Measurements from ENCODE around the gene CLIP1. TPM values are rescaled to one million over a fixed set of nuclear protein-coding genes. Genes with fewer than 3 reads are reported as not detected.

The CLIP1 gene
- polyA plus RNA-seq, 1 of the 3 experiments (the other 2 are of a cell fraction): 33.9 TPM

GRCh38 chr12:122411537-122411936 is 10.9 kb downstream of the CLIP1 start (continued):
- TF ChIP-seq, protein P1, sequence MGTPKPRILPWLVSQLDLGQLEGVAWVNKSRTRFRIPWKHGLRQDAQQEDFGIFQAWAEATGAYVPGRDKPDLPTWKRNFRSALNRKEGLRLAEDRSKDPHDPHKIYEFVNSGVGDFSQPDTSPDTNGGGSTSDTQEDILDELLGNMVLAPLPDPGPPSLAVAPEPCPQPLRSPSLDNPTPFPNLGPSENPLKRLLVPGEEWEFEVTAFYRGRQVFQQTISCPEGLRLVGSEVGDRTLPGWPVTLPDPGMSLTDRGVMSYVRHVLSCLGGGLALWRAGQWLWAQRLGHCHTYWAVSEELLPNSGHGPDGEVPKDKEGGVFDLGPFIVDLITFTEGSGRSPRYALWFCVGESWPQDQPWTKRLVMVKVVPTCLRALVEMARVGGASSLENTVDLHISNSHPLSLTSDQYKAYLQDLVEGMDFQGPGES (IDR thresholded peaks at IDR 0.05; ENCODE audit: low read depth, low read length): no peak
- TF ChIP-seq FOSL2 (IDR thresholded peaks at IDR 0.05; ENCODE audit: borderline replicate concordance, low read depth): no peak

GRCh38 chr12:122407208-122407607 is 15.3 kb downstream of the CLIP1 start:
- H3K27me3 ChIP-seq (ENCODE audit: insufficient read depth): no peaks in the 10 kb centered on the region
- peaks cover 0 to 17% of the 10 kb centered on the region in 2 experiments; a peak in 1 of 4 replicates for H3K4me1 ChIP-seq (ENCODE audit: control insufficient read depth in 1 of 2, insufficient read depth in 2 of 2, low read depth in 1 of 2, low read length in 1 of 2)
- H3K36me3 ChIP-seq (replicated peaks in 1 of 2; ENCODE audit: control insufficient read depth in 1 of 2, insufficient read depth in 2 of 2, low read length in 1 of 2): peaks cover 0 to 4% of the 10 kb centered on the region in 2 experiments
- H3K4me3 ChIP-seq (ENCODE audit: low read depth in 2 of 2, low read length in 1 of 2): no peak overlapping the region
- H3K4me2 ChIP-seq: no peak overlapping the region
- H3K9me3 ChIP-seq: no peaks in the 10 kb centered on the region
- WGBS (ENCODE audit: low lambda C conversion rate): 100% methylated on average over 1 of the region's 3 CpGs
- peaks cover 2% of the 10 kb centered on the region for H3F3A ChIP-seq (replicated peaks; ENCODE audit: insufficient read depth)
- no peak overlapping the region for H2AFZ ChIP-seq (ENCODE audit: low read depth)
- no peaks in the 10 kb centered on the region for H4K20me1 ChIP-seq (ENCODE audit: insufficient read depth)
- TF ChIP-seq, protein P2, sequence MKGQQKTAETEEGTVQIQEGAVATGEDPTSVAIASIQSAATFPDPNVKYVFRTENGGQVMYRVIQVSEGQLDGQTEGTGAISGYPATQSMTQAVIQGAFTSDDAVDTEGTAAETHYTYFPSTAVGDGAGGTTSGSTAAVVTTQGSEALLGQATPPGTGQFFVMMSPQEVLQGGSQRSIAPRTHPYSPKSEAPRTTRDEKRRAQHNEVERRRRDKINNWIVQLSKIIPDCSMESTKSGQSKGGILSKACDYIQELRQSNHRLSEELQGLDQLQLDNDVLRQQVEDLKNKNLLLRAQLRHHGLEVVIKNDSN (IDR thresholded peaks at IDR 0.05; ENCODE audit: borderline replicate concordance, low read depth): no peak
- TF ChIP-seq FOXM1 (IDR thresholded peaks at IDR 0.05; ENCODE audit: low read depth) (no peak), SMC3 (IDR thresholded peaks at IDR 0.05; ENCODE audit: low read depth, low read length) (no peak), EP300 (IDR thresholded peaks at IDR 0.05; ENCODE audit: borderline replicate concordance in 1 of 2, low read depth in 1 of 2, low read length in 1 of 2) (no peak), RFX5 (IDR thresholded peaks at IDR 0.05; ENCODE audit: low read length) (no peak), JUND (IDR thresholded peaks at IDR 0.05) (no peak), GABPA (IDR thresholded peaks at IDR 0.05; ENCODE audit: low read depth) (no peak), TCF12 (IDR thresholded peaks at IDR 0.05) (no peak), RCOR1 (IDR thresholded peaks at IDR 0.05; ENCODE audit: low read length) (no peak), SIN3A (IDR thresholded peaks at IDR 0.05; ENCODE audit: borderline replicate concordance, low read depth, low read length) (no peak), MEF2A (IDR thresholded peaks at IDR 0.05; ENCODE audit: borderline replicate concordance, low read depth) (no peak), NRF1 (IDR thresholded peaks at IDR 0.05; ENCODE audit: low read depth, low read length) (no peak)
- TF ChIP-seq, protein P3, sequence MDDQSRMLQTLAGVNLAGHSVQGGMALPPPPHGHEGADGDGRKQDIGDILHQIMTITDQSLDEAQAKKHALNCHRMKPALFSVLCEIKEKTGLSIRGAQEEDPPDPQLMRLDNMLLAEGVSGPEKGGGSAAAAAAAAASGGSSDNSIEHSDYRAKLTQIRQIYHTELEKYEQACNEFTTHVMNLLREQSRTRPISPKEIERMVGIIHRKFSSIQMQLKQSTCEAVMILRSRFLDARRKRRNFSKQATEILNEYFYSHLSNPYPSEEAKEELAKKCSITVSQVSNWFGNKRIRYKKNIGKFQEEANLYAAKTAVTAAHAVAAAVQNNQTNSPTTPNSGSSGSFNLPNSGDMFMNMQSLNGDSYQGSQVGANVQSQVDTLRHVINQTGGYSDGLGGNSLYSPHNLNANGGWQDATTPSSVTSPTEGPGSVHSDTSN (IDR thresholded peaks at IDR 0.05): no peak
- H3K79me2 ChIP-seq (ENCODE audit: insufficient read depth): peaks cover 99% of the 10 kb centered on the region
- ChIA-PET CTCF (interaction anchor here (2.1 kb wide), 1 partner anchor 64 kb away, joined by 7 read pairs; no protein-coding TSS in a partner anchor), POLR2A (no interaction called here)
- H3K27ac ChIP-seq (ENCODE audit: low read depth in 2 of 2, low read length in 1 of 2): peak overlapping the region in 1 of 2 experiments; percentile 64; a peak in 2 of 4 replicates
- H3K9ac ChIP-seq: no peak overlapping the region
- H3K9me2 ChIP-seq: no peaks in the 10 kb centered on the region
- DNase-seq: no peak
